H9 (cell line): ENCODE measurements around the gene FABP7. TPM values are rescaled to one million over a fixed set of nuclear protein-coding genes. Genes with fewer than 3 reads are reported as not detected.

ENCODE experiments used
- DNase-seq: peaks from one replicate; pipeline ENCODE4 v3.0.0-alpha.2; 2017
- H2AFZ ChIP-seq: one replicate; pipeline ENCODE4 v1.6.1; 2013; ENCODE audit warnings: mild to moderate bottlenecking, low read length, control low read depth, moderate library complexity
- H2AK5ac ChIP-seq: 2 replicates; pipeline ENCODE4 v1.6.1; 2013; ENCODE audit warnings: low read length, control low read depth, mixed read lengths; ENCODE audit not compliant: insufficient read length
- H2BK120ac ChIP-seq: one replicate; pipeline ENCODE4 v1.6.1; 2013; ENCODE audit warnings: low read depth, mild to moderate bottlenecking, low read length, control low read depth, inconsistent platforms; ENCODE audit not compliant: poor library complexity, severe bottlenecking
- H2BK12ac ChIP-seq: 2 replicates; pipeline ENCODE4 v1.6.1; 2013; ENCODE audit warnings: low read length, control low read depth, mixed read lengths, low read depth; ENCODE audit not compliant: insufficient read length
- H2BK15ac ChIP-seq: 2 replicates; pipeline ENCODE4 v1.6.1; 2013; ENCODE audit warnings: low read depth, low read length, control low read depth
- H2BK20ac ChIP-seq: one replicate; pipeline ENCODE4 v1.6.1; 2013; ENCODE audit warnings: low read depth, mild to moderate bottlenecking, low read length, control low read depth, inconsistent platforms; ENCODE audit not compliant: poor library complexity, severe bottlenecking
- H2BK5ac ChIP-seq: 2 replicates; pipeline ENCODE4 v1.6.1; 2013; ENCODE audit warnings: low read length, control low read depth, mixed read lengths; ENCODE audit not compliant: insufficient read length
- H3K14ac ChIP-seq: 2 replicates; pipeline ENCODE4 v1.6.1; 2013; ENCODE audit warnings: low read length, control low read depth; ENCODE audit not compliant: insufficient read depth
- H3K18ac ChIP-seq: 2 replicates; pipeline ENCODE4 v1.6.1; 2013; ENCODE audit warnings: low read depth, mild to moderate bottlenecking, mixed read lengths, low read length, control low read depth; ENCODE audit not compliant: insufficient read length
- H3K23ac ChIP-seq: 2 replicates; pipeline ENCODE4 v1.6.1; 2013; ENCODE audit warnings: low read length, control low read depth, mixed read lengths, low read depth; ENCODE audit not compliant: insufficient read length
- H3K23me2 ChIP-seq: 2 replicates; pipeline ENCODE4 v1.6.1; 2013; ENCODE audit warnings: low read depth, mild to moderate bottlenecking, mixed read lengths, low read length, control low read depth; ENCODE audit not compliant: insufficient read length, poor library complexity, severe bottlenecking
- H3K27ac ChIP-seq: 2 replicates; pipeline ENCODE4 v1.5.1; 2013; ENCODE audit warnings: low read length, control low read depth, mixed read lengths, low read depth; ENCODE audit not compliant: insufficient read length
- H3K27me3 ChIP-seq: 2 replicates; pipeline ENCODE4 v1.6.1; 2013; ENCODE audit warnings: low read length, control low read depth, inconsistent platforms; ENCODE audit not compliant: insufficient read depth
- H3K4ac ChIP-seq: 2 replicates; pipeline ENCODE4 v1.6.1; 2013; ENCODE audit warnings: low read depth, mild to moderate bottlenecking, control low read depth, inconsistent platforms, low read length, moderate library complexity
- H3K4me1 ChIP-seq: 2 replicates; pipeline ENCODE4 v1.6.1; 2013; ENCODE audit warnings: low read length, control low read depth, inconsistent platforms; ENCODE audit not compliant: insufficient read depth
- H3K4me2 ChIP-seq: 2 replicates; pipeline ENCODE4 v1.6.1; 2013; ENCODE audit warnings: low read length, control low read depth, mixed read lengths; ENCODE audit not compliant: insufficient read length, insufficient read depth
- H3K56ac ChIP-seq: 2 replicates; pipeline ENCODE4 v1.6.1; 2013; ENCODE audit warnings: low read depth, mild to moderate bottlenecking, mixed read lengths, low read length, control low read depth; ENCODE audit not compliant: insufficient read length
- H3K79me1 ChIP-seq: 2 replicates; pipeline ENCODE4 v1.6.1; 2013; ENCODE audit warnings: low read depth, mild to moderate bottlenecking, moderate library complexity, low read length, control low read depth, inconsistent platforms; ENCODE audit not compliant: insufficient read depth, poor library complexity, severe bottlenecking
- H3K79me2 ChIP-seq: 2 replicates; pipeline ENCODE4 v1.6.1; 2013; ENCODE audit warnings: low read length, control low read depth, inconsistent platforms; ENCODE audit not compliant: insufficient read depth
- H3K9ac ChIP-seq: 2 replicates; pipeline ENCODE4 v1.6.1; 2013; ENCODE audit warnings: low read length, control low read depth, mixed read lengths; ENCODE audit not compliant: insufficient read length; ENCODE audit errors: extremely low read depth
- H3K9me3 ChIP-seq: one replicate; pipeline ENCODE4 v1.6.1; 2013; ENCODE audit warnings: low read depth, low read length, inconsistent platforms; ENCODE audit not compliant: control insufficient read depth
- H3T11ph ChIP-seq: one replicate; pipeline ENCODE4 v1.6.1; 2013; ENCODE audit warnings: mild to moderate bottlenecking, low read length, control low read depth, inconsistent platforms
- H4K20me1 ChIP-seq: one replicate; pipeline ENCODE4 v1.6.1; 2013; ENCODE audit not compliant: control insufficient read depth, insufficient read length, insufficient read depth
- H4K5ac ChIP-seq: 2 replicates; pipeline ENCODE4 v1.6.1; 2013; ENCODE audit warnings: low read depth, mild to moderate bottlenecking, mixed read lengths, low read length, control low read depth; ENCODE audit not compliant: insufficient read length
- H4K8ac ChIP-seq: replicated peaks from 2 replicates; pipeline ENCODE4 v1.6.1; 2013; ENCODE audit warnings: low read length, control low read depth, mixed read lengths, low read depth; ENCODE audit not compliant: insufficient read length
- H4K91ac ChIP-seq: 2 replicates; pipeline ENCODE4 v1.6.1; 2013; ENCODE audit warnings: low read depth, mild to moderate bottlenecking, moderate library complexity, mixed read lengths, low read length, control low read depth; ENCODE audit not compliant: insufficient read length
- H3K27ac Mint-ChIP-seq, 3 experiments: 2 replicates in 2 of 3; 3 replicates in 1 of 3; pipeline ENCODE4 v1.8.0; 2020 to 2021; ENCODE audit warnings: mixed read lengths in 3 of 3, mild to moderate bottlenecking in 1 of 3, moderate library complexity in 1 of 3
- H3K27me3 Mint-ChIP-seq: 2 replicates; pipeline ENCODE4 v1.8.0; 2021; ENCODE audit warnings: low read depth, mild to moderate bottlenecking, moderate library complexity, mixed read lengths
- H3K36me3 Mint-ChIP-seq, 3 experiments: 2 replicates in 2 of 3; 3 replicates in 1 of 3; pipeline ENCODE4 v1.8.0; 2020 to 2021; ENCODE audit warnings: low read depth in 3 of 3, mixed read lengths in 3 of 3; ENCODE audit not compliant: insufficient read depth in 1 of 3
- H3K4me1 Mint-ChIP-seq, 2 experiments: 2 replicates each; pipeline ENCODE4 v1.8.0; 2020; ENCODE audit warnings: mixed read lengths in 2 of 2
- H3K4me3 Mint-ChIP-seq, 2 experiments: 2 replicates in 1 of 2; 3 replicates in 1 of 2; pipeline ENCODE4 v1.8.0; 2020 to 2021; ENCODE audit warnings: mild to moderate bottlenecking in 2 of 2, mixed read lengths in 2 of 2, moderate library complexity in 1 of 2
- H3K9me3 Mint-ChIP-seq, 2 experiments: 2 replicates in 1 of 2; 3 replicates in 1 of 2; pipeline ENCODE4 v1.8.0; 2020; ENCODE audit warnings: mild to moderate bottlenecking in 2 of 2, mixed read lengths in 2 of 2, moderate library complexity in 1 of 2
- whole genome bisulfite sequencing: extraction: QIAGEN DNeasy Blood & Tissue Kit; methylation state at CpG from one replicate; pipeline ENCODE4 v1.1.7; 2013; ENCODE audit warnings: missing lambda C conversion rate, low lambda C conversion rate, mixed read lengths; ENCODE audit not compliant: insufficient read length; ENCODE audit errors: extremely low coverage; 5-methylcytosine and 5-hydroxymethylcytosine counted together
- total RNA-seq: library from RNA; stranded (reverse); gene quantifications from 2 replicates; pipeline ENCODE4 v1.2.1, GENCODE V29; 2021
- TF ChIP-seq, protein P1 (sequence below): fragments of 200-600 bp; sonication (generic); conservative IDR thresholded peaks from 3 replicates; pipeline ENCODE4 v1.8.0; 2021; ENCODE audit warnings: antibody characterized with exemption, mild to moderate bottlenecking

Gene FABP7
- total RNA-seq, 1 experiment from 2014 or later, result 3.9 TPM

DNA sequence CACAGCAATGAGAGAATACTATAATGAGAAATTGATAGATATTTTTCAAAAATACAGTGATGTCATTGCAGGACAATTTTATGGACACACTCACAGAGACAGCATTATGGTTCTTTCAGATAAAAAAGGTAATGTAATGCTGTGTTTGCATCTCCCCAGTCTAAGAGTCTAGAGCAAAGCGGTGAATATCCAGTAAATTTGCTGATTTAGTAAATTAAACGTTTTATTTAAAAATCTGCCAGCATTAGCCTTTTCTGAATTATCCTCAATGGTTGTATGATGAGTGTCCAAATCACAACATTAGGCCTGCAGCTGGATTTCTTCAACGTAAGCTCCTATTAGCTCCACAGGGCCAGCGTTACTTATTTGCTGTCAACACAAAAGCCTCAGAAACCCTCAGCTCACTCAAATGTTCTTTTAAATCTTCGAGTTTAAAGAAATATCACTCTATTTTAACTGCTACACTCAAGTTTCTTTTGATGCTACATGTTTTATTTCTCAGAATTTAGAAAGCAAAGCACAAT, 25.5 kb downstream of the FABP7 start:
- H2AFZ ChIP-seq, result no peak overlapping the region
- no peaks in the 10 kb centered on the region for H3K27me3 ChIP-seq
- H2AK5ac ChIP-seq, result no peak overlapping the region
- H2BK12ac ChIP-seq, result no peak overlapping the region
- H4K8ac ChIP-seq, result no peak overlapping the region
- no peaks in the 10 kb centered on the region for H3K79me2 ChIP-seq
- Mint-ChIP-seq H3K4me1 (peaks cover 6 to 8% of the 10 kb centered on the region in 2 experiments), H3K27me3 (no peaks in the 10 kb centered on the region), H3K27ac (no peak overlapping the region), H3K36me3 (no peaks in the 10 kb centered on the region), H3K9me3 (no peaks in the 10 kb centered on the region), H3K4me3 (no peak overlapping the region)
- no CpG with 5 or more reads among the region's 5 CpGs for WGBS
- DNase-seq, result no peak
- H3K79me1 ChIP-seq, result no peaks in the 10 kb centered on the region
- H4K91ac ChIP-seq, result no peak overlapping the region
- H3K23me2 ChIP-seq, result no peaks in the 10 kb centered on the region
- H3K4me1 ChIP-seq, result no peaks in the 10 kb centered on the region
- no peak overlapping the region for H3K56ac ChIP-seq
- no peak overlapping the region for H2BK120ac ChIP-seq
- H3T11ph ChIP-seq, result no peak overlapping the region
- H3K4ac ChIP-seq, result no peak overlapping the region
- H2BK15ac ChIP-seq, result no peak overlapping the region
- H3K14ac ChIP-seq, result no peak overlapping the region
- no peak overlapping the region for H4K5ac ChIP-seq
- no peaks in the 10 kb centered on the region for H3K9me3 ChIP-seq
- no peaks in the 10 kb centered on the region for H4K20me1 ChIP-seq
- no peak overlapping the region for H3K27ac ChIP-seq
- H2BK20ac ChIP-seq, result no peak overlapping the region
- H3K4me2 ChIP-seq, result no peak overlapping the region
- H3K18ac ChIP-seq, result no peak overlapping the region
- no peak overlapping the region for H3K9ac ChIP-seq
- H3K23ac ChIP-seq, result no peak overlapping the region
- H2BK5ac ChIP-seq, result no peak overlapping the region
- TF ChIP-seq, protein P1, sequence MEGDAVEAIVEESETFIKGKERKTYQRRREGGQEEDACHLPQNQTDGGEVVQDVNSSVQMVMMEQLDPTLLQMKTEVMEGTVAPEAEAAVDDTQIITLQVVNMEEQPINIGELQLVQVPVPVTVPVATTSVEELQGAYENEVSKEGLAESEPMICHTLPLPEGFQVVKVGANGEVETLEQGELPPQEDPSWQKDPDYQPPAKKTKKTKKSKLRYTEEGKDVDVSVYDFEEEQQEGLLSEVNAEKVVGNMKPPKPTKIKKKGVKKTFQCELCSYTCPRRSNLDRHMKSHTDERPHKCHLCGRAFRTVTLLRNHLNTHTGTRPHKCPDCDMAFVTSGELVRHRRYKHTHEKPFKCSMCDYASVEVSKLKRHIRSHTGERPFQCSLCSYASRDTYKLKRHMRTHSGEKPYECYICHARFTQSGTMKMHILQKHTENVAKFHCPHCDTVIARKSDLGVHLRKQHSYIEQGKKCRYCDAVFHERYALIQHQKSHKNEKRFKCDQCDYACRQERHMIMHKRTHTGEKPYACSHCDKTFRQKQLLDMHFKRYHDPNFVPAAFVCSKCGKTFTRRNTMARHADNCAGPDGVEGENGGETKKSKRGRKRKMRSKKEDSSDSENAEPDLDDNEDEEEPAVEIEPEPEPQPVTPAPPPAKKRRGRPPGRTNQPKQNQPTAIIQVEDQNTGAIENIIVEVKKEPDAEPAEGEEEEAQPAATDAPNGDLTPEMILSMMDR, result no peak
